Measurements from ENCODE around the gene RIN3.

- TF ChIP-seq CTCF (IDR thresholded peaks at IDR 0.05; ENCODE audit: low read depth, low read length, missing input control) (no peak), HNF4A (conservative IDR thresholded peaks at IDR 0.05) (no peak), REST (IDR thresholded peaks at IDR 0.05) (no peak), JUND (IDR thresholded peaks at IDR 0.05) (no peak), TAF1 (conservative IDR thresholded peaks at IDR 0.05) (no peak), EGR1 (IDR thresholded peaks at IDR 0.05; ENCODE audit: low read depth in 2 of 2) (no peak), SP1 (IDR thresholded peaks at IDR 0.05) (no peak), GABPA (IDR thresholded peaks at IDR 0.05 in 1 of 2, conservative IDR thresholded peaks at IDR 0.05 in 1 of 2) (no peak), MAX (IDR thresholded peaks at IDR 0.05) (no peak)
These were observed 64.9 kb downstream of the RIN3 start for GRCh38 chr14:92578511-92578910.

Measured in liver (tissue), 3 donors.